WTC11 (cell line): ENCODE data around the gene NXN. TPM values are rescaled to one million over a fixed set of nuclear protein-coding genes. Genes with fewer than 3 reads are reported as not detected.

ENCODE experiments used
- ATAC-seq: fragments of 200-7000 bp; cut with Tn5 transposase; 2 replicates; pipeline ENCODE4 v1.10.0; 2021; ENCODE audit warnings: mild to moderate bottlenecking, moderate library complexity
- CTCF ChIA-PET: fragments of 300-600 bp; sonication (Branson Sonifier 250); formaldehyde crosslinking; loops from one replicate; lab custom pipeline; 2021; ENCODE audit warnings: antibody characterized with exemption; lab: Charles Lee
- POLR2A ChIA-PET: fragments of 350-600 bp; sonication (Branson Sonifier 250); formaldehyde crosslinking; loops from one replicate; lab custom pipeline; 2021; ENCODE audit warnings: antibody characterized with exemption; lab: Charles Lee
- DNase-seq: peaks from one replicate; pipeline ENCODE4 v3.0.0; 2021; ENCODE audit warnings: low spot score
- H3K27ac Mint-ChIP-seq: 2 replicates; pipeline ENCODE4 v1.8.0; 2021; ENCODE audit warnings: mixed read lengths
- H3K27me3 Mint-ChIP-seq: 2 replicates; pipeline ENCODE4 v1.8.0; 2021; ENCODE audit warnings: low read depth, mild to moderate bottlenecking, moderate library complexity, mixed read lengths
- H3K36me3 Mint-ChIP-seq: 2 replicates; pipeline ENCODE4 v1.8.0; 2021; ENCODE audit warnings: mixed read lengths
- H3K4me1 Mint-ChIP-seq: 2 replicates; pipeline ENCODE4 v1.8.0; 2022; ENCODE audit warnings: mixed read lengths
- H3K4me3 Mint-ChIP-seq: 2 replicates; pipeline ENCODE4 v1.8.0; 2021; ENCODE audit warnings: mild to moderate bottlenecking, moderate library complexity, mixed read lengths
- H3K9me3 Mint-ChIP-seq: 2 replicates; pipeline ENCODE4 v1.8.0; 2021; ENCODE audit warnings: mixed read lengths
- AFF4 ChIP-seq: sonication (generic); formaldehyde crosslinking; IDR thresholded peaks from 2 replicates; pipeline ENCODE4 v1.8.1; 2023; ENCODE audit warnings: mild to moderate bottlenecking, missing genetic modification reagents, borderline replicate concordance
- ATF2 ChIP-seq: sonication (generic); formaldehyde crosslinking; IDR thresholded peaks from 2 replicates; pipeline ENCODE4 v1.8.1; 2022; ENCODE audit warnings: low read depth, missing genetic modification reagents, borderline replicate concordance
- ATF6 ChIP-seq: sonication (generic); formaldehyde crosslinking; IDR thresholded peaks from 2 replicates; pipeline ENCODE4 v1.8.1; 2023; ENCODE audit warnings: mild to moderate bottlenecking, missing genetic modification reagents
- E2F5 ChIP-seq: sonication (generic); formaldehyde crosslinking; IDR thresholded peaks from 2 replicates; pipeline ENCODE4 v1.8.1; 2022; ENCODE audit warnings: mild to moderate bottlenecking, moderate library complexity, missing genetic modification reagents
- EMX1 ChIP-seq: fragments of 250-450 bp; sonication (Bioruptor Pico); IDR thresholded peaks from 2 replicates; pipeline ENCODE4 v1.8.0; 2021; ENCODE audit warnings: mild to moderate bottlenecking
- ESRRA ChIP-seq: sonication (generic); formaldehyde crosslinking; IDR thresholded peaks from 2 replicates; pipeline ENCODE4 v1.8.1; 2022; ENCODE audit warnings: mild to moderate bottlenecking, missing genetic modification reagents, borderline replicate concordance
- ETV6 ChIP-seq: sonication (generic); formaldehyde crosslinking; IDR thresholded peaks from 2 replicates; pipeline ENCODE4 v1.8.1; 2022; ENCODE audit warnings: mild to moderate bottlenecking, missing genetic modification reagents
- FOXK1 ChIP-seq: sonication (generic); formaldehyde crosslinking; IDR thresholded peaks from 2 replicates; pipeline ENCODE4 v1.8.0; 2022; ENCODE audit warnings: mild to moderate bottlenecking, moderate library complexity, missing genetic modification reagents
- FOXP4 ChIP-seq: sonication (generic); formaldehyde crosslinking; IDR thresholded peaks from 2 replicates; pipeline ENCODE4 v1.8.0; 2022; ENCODE audit warnings: mild to moderate bottlenecking, missing genetic modification reagents
- GABPB1 ChIP-seq: sonication (generic); formaldehyde crosslinking; IDR thresholded peaks from 2 replicates; pipeline ENCODE4 v1.8.1; 2023; ENCODE audit warnings: mild to moderate bottlenecking, missing genetic modification reagents
- HMGXB4 ChIP-seq: sonication (generic); formaldehyde crosslinking; IDR thresholded peaks from 2 replicates; pipeline ENCODE4 v1.8.1; 2023; ENCODE audit warnings: mild to moderate bottlenecking, moderate library complexity, missing genetic modification reagents
- IRF1 ChIP-seq: sonication (generic); formaldehyde crosslinking; IDR thresholded peaks from 2 replicates; pipeline ENCODE4 v1.8.0; 2023; ENCODE audit warnings: missing genetic modification reagents
- SMAD4 ChIP-seq: sonication (generic); formaldehyde crosslinking; IDR thresholded peaks from 2 replicates; pipeline ENCODE4 v1.8.0; 2022; ENCODE audit warnings: mild to moderate bottlenecking, missing genetic modification reagents
- ZNF219 ChIP-seq: sonication (generic); formaldehyde crosslinking; IDR thresholded peaks from 2 replicates; pipeline ENCODE4 v1.8.0; 2023; ENCODE audit warnings: missing genetic modification reagents, mild to moderate bottlenecking, borderline replicate concordance
- ZNF396 ChIP-seq: fragments of 250-450 bp; sonication (Bioruptor Pico); IDR thresholded peaks from 2 replicates; pipeline ENCODE4 v1.8.0; 2021; ENCODE audit warnings: mild to moderate bottlenecking, moderate library complexity, borderline replicate concordance
- ZNF416 ChIP-seq: fragments of 250-450 bp; sonication (Bioruptor Pico); IDR thresholded peaks from 2 replicates; pipeline ENCODE4 v1.9.0; 2021; ENCODE audit warnings: mild to moderate bottlenecking, inconsistent platforms
- ZNF512 ChIP-seq: sonication (generic); formaldehyde crosslinking; IDR thresholded peaks from 2 replicates; pipeline ENCODE4 v1.8.1; 2022; ENCODE audit warnings: missing genetic modification reagents, borderline replicate concordance
- ZSCAN18 ChIP-seq: fragments of 250-450 bp; sonication (Bioruptor Pico); IDR thresholded peaks from 2 replicates; pipeline ENCODE4 v2.1.2; 2022; ENCODE audit warnings: mild to moderate bottlenecking, moderate library complexity
- total RNA-seq: library from RNA; stranded (reverse); gene quantifications from 3 replicates; pipeline ENCODE4 v1.2.3, GENCODE V29; 2021

NXN gene
- total RNA-seq, 1 experiment from 2014 or later: 96.8 TPM

- TF ChIP-seq ATF2 (CRISPR knock-in tag): no peak
Measured at GRCh38 chr17:881778-882177, 97.8 kb downstream of the NXN start (continued).

GRCh38 chr17:880443-881269 is 98.9 kb downstream of the NXN start:
- ChIA-PET CTCF (interaction anchor here (0.6 to 3.9 kb wide), 9 partner anchors 9 to 116 kb away, joined by 3 to 102 read pairs (median 8); partner anchors contain the start of genes GLOD4, MRM3, NXN and TIMM22), POLR2A (no interaction called here)
- ATAC-seq: no peak
- H3K4me1 Mint-ChIP-seq: peaks cover 69% of the 10 kb centered on the region
- no peak overlapping the region for H3K4me3 Mint-ChIP-seq
- no peak for DNase-seq
- no peaks in the 10 kb centered on the region for H3K27me3 Mint-ChIP-seq
- no peaks in the 10 kb centered on the region for H3K9me3 Mint-ChIP-seq
- no peaks in the 10 kb centered on the region for H3K36me3 Mint-ChIP-seq
- H3K27ac Mint-ChIP-seq: peak overlapping the region; percentile 84
- TF ChIP-seq FOXK1: no peak
- no peak for TF ChIP-seq ZNF416 (CRISPR knock-in tag)
- TF ChIP-seq EMX1 (CRISPR knock-in tag): no peak
- no peak for TF ChIP-seq SMAD4 (CRISPR knock-in tag)
- TF ChIP-seq HMGXB4 (CRISPR knock-in tag): no peak
- TF ChIP-seq ZNF396 (CRISPR knock-in tag): no peak
- no peak for TF ChIP-seq ZSCAN18 (CRISPR knock-in tag)
- TF ChIP-seq ATF6 (CRISPR knock-in tag): no peak
- TF ChIP-seq ETV6: no peak
- no peak for TF ChIP-seq ZNF512
- TF ChIP-seq ZNF219 (CRISPR knock-in tag): no peak
- TF ChIP-seq ESRRA: no peak
- no peak for TF ChIP-seq FOXP4 (CRISPR knock-in tag)
- no peak for TF ChIP-seq E2F5 (CRISPR knock-in tag)
- TF ChIP-seq AFF4 (CRISPR knock-in tag): no peak
- TF ChIP-seq IRF1 (CRISPR knock-in tag): no peak
- TF ChIP-seq GABPB1 (CRISPR knock-in tag): no peak
